Epithelial cell of umbilical artery (primary cell): ENCODE measurements around the gene PSME2. TPM values are rescaled to one million over a fixed set of nuclear protein-coding genes. Genes with fewer than 3 reads are reported as not detected.

Source experiments
- total RNA-seq: library from RNA; depleted of rRNA; stranded (reverse); fragments of >200 nt; gene quantifications from 2 replicates; pipeline ENCODE4 v1.2.3, GENCODE V29; 2014

PSME2 gene
- total RNA-seq, 1 donor from 2014 or later = 88.0 TPM

Other genes starting within 250 kb of the PSME2 start
- gene DHRS4, start 192.8 kb downstream of the PSME2 start, total RNA-seq = 50.2 and 51.3 TPM in 2 replicates
- gene DHRS4L2, start 157.7 kb downstream of the PSME2 start, total RNA-seq = 6.5 and 14.9 TPM in 2 replicates
- not detected in 2 replicates for gene CARMIL3, start 94.6 kb downstream of the PSME2 start, total RNA-seq
- not detected in 2 replicates for gene CPNE6, start 75.0 kb downstream of the PSME2 start, total RNA-seq
- gene PCK2, start 52.3 kb downstream of the PSME2 start, total RNA-seq = 10.4 and 21.4 TPM in 2 replicates
- gene DCAF11, start 31.8 kb downstream of the PSME2 start, total RNA-seq = 43.5 and 91.6 TPM in 2 replicates
- gene NRL, start 31.7 kb downstream of the PSME2 start, total RNA-seq = 0.32 and 0.76 TPM in 2 replicates
- gene FITM1, start 16.0 kb downstream of the PSME2 start, total RNA-seq = under 0.01 TPM in 1 of 2 replicates, not detected in the other
- gene PSME1, start 10.4 kb downstream of the PSME2 start, total RNA-seq = 105 and 223 TPM in 2 replicates
- gene EMC9, start 5.0 kb downstream of the PSME2 start, total RNA-seq = 30.5 and 34.3 TPM in 2 replicates
- 37.4 and 47.7 TPM in 2 replicates for gene RNF31, start 888 bp upstream of the PSME2 start, total RNA-seq
- gene IRF9, start 14.7 kb upstream of the PSME2 start, total RNA-seq = 36.4 and 131 TPM in 2 replicates
- gene REC8, start 25.5 kb upstream of the PSME2 start, total RNA-seq = 2.6 and 13.4 TPM in 2 replicates
- 33.1 and 43.2 TPM in 2 replicates for gene IPO4, start 42.2 kb upstream of the PSME2 start, total RNA-seq
- 48.7 and 71.6 TPM in 2 replicates for gene TM9SF1, start 48.8 kb upstream of the PSME2 start, total RNA-seq
- gene TSSK4, start 59.1 kb upstream of the PSME2 start, total RNA-seq = not detected in 2 replicates
- 28.3 and 54.1 TPM in 2 replicates for gene CHMP4A, start 66.9 kb upstream of the PSME2 start, total RNA-seq
- gene MDP1, start 69.5 kb upstream of the PSME2 start, total RNA-seq = 16.9 and 28.1 TPM in 2 replicates
- gene NEDD8, start 85.8 kb upstream of the PSME2 start, total RNA-seq = 201 and 492 TPM in 2 replicates
- gene GMPR2, start 86.3 kb upstream of the PSME2 start, total RNA-seq = 81.2 and 135 TPM in 2 replicates
- 58.2 and 60.7 TPM in 2 replicates for gene TINF2, start 96.0 kb upstream of the PSME2 start, total RNA-seq
- 0.65 and 0.91 TPM in 2 replicates for gene TGM1, start 116.6 kb upstream of the PSME2 start, total RNA-seq
- 13.2 and 27.3 TPM in 2 replicates for gene RABGGTA, start 125.0 kb upstream of the PSME2 start, total RNA-seq
- 3.6 and 19.0 TPM in 2 replicates for gene DHRS1, start 153.2 kb upstream of the PSME2 start, total RNA-seq
- gene NOP9, start 153.2 kb upstream of the PSME2 start, total RNA-seq = 22.4 and 26.6 TPM in 2 replicates
- 0.32 and 3.2 TPM in 2 replicates for gene CIDEB, start 161.4 kb upstream of the PSME2 start, total RNA-seq
- 2.6 and 5.0 TPM in 2 replicates for gene LTB4R2, start 163.5 kb upstream of the PSME2 start, total RNA-seq
- gene LTB4R, start 164.9 kb upstream of the PSME2 start, total RNA-seq = 0.65 and 3.0 TPM in 2 replicates
- 20.1 and 36.6 TPM in 2 replicates for gene ADCY4, start 188.5 kb upstream of the PSME2 start, total RNA-seq
- 5.5 and 6.7 TPM in 2 replicates for gene RIPK3, start 193.4 kb upstream of the PSME2 start, total RNA-seq
- gene NFATC4, start 221.6 kb upstream of the PSME2 start, total RNA-seq = 21.8 and 25.1 TPM in 2 replicates